LNCaP clone FGC (cell line): Measurements from ENCODE around the gene TBX10.

Experiments used
- DNase-seq: peaks from one replicate; pipeline ENCODE4 v3.0.0-alpha.2; 2011; ENCODE audit warnings: low read depth
- H3K4me3 ChIP-seq: 2 replicates; pipeline ENCODE4 v1.5.1; 2011; ENCODE audit warnings: mild to moderate bottlenecking, low read depth, low read length, control low read depth
- CTCF ChIP-seq: IDR thresholded peaks from 2 replicates; pipeline ENCODE4 v1.5.1; 2012; ENCODE audit warnings: mild to moderate bottlenecking; ENCODE audit not compliant: control insufficient read depth, insufficient read depth; ENCODE audit errors: extremely low read depth

The TBX10 gene

GRCh38 chr11:67613960-67614715, 25.4 kb downstream of the TBX10 start:
- no peak overlapping the region for H3K4me3 ChIP-seq
- no peak for DNase-seq

GRCh38 chr11:67613313-67613959, 26.1 kb downstream of the TBX10 start:
- DNase-seq = no peak
- TF ChIP-seq CTCF = no peak
- no peak overlapping the region for H3K4me3 ChIP-seq

More at GRCh38 chr11:67613960-67614715, 25.4 kb downstream of the TBX10 start:
- peak; percentile 63 for TF ChIP-seq CTCF

- no peak overlapping the region for H3K4me3 ChIP-seq
- TF ChIP-seq CTCF = no peak
- no peak for DNase-seq
These were observed 26.8 kb downstream of the TBX10 start for GRCh38 chr11:67612751-67613150.

- no peak for DNase-seq
- H3K4me3 ChIP-seq = no peak overlapping the region
- TF ChIP-seq CTCF = no peak
These were observed 27.6 kb downstream of the TBX10 start for GRCh38 chr11:67611704-67612587.

- TF ChIP-seq CTCF = no peak
- DNase-seq = no peak
- no peak overlapping the region for H3K4me3 ChIP-seq
These were observed 28.4 kb downstream of the TBX10 start for GRCh38 chr11:67611165-67611564.

GRCh38 chr11:67610302-67610868, 29.2 kb downstream of the TBX10 start:
- no peak overlapping the region for H3K4me3 ChIP-seq
- no peak for DNase-seq
- no peak for TF ChIP-seq CTCF
